ENCODE results near the gene MRTFA.
"Not testable (repeated sequence)": the region's sequence is repeated elsewhere in the genome, so short reads cannot be mapped to it uniquely, and the experiment has no call there.

Gene MRTFA

GRCh38 chr22:40507491-40507890 is 129.0 kb downstream of the MRTFA start:
- H3K4me3 ChIP-seq: no peak overlapping the region
- H3K4me1 ChIP-seq: no peaks in the 10 kb centered on the region
- no peaks in the 10 kb centered on the region for H3K27me3 ChIP-seq
- peaks cover 68% of the 10 kb centered on the region for H4K20me1 ChIP-seq
- H3K36me3 ChIP-seq: peaks cover 11% of the 10 kb centered on the region
- no peak overlapping the region for H3K27ac ChIP-seq
- no peak overlapping the region for H3K4me2 ChIP-seq
- peaks cover 13% of the 10 kb centered on the region for H3K9me3 ChIP-seq
- H3K9ac ChIP-seq: no peak overlapping the region
- no peak for TF ChIP-seq Cebpa-rat (IDR thresholded peaks at IDR 0.05)

- Histone ChIP-seq H4K20me1 (peaks cover 61% of the 10 kb centered on the region), H3K36me3 (peaks cover 13% of the 10 kb centered on the region), H3K4me3 (no peak overlapping the region), H3K9me3 (peaks cover 15% of the 10 kb centered on the region), H3K4me1 (no peaks in the 10 kb centered on the region), H3K27me3 (no peaks in the 10 kb centered on the region), H3K4me2 (no peak overlapping the region), H3K9ac (no peak overlapping the region), H3K27ac (no peak overlapping the region)
- TF ChIP-seq Cebpa-rat (IDR thresholded peaks at IDR 0.05): no peak
Measured at GRCh38 chr22:40506762-40507161, 129.8 kb downstream of the MRTFA start.

GRCh38 chr22:40504285-40505249 is 132.0 kb downstream of the MRTFA start:
- H3K9me3 ChIP-seq: peaks cover 15% of the 10 kb centered on the region
- TF ChIP-seq Cebpa-rat (IDR thresholded peaks at IDR 0.05): no peak
- no peak overlapping the region for H3K27ac ChIP-seq
- peaks cover 39% of the 10 kb centered on the region for H4K20me1 ChIP-seq
- H3K4me2 ChIP-seq: no peak overlapping the region
- H3K4me1 ChIP-seq: no peaks in the 10 kb centered on the region
- H3K36me3 ChIP-seq: peaks cover 13% of the 10 kb centered on the region
- no peak overlapping the region for H3K4me3 ChIP-seq
- H3K9ac ChIP-seq: no peak overlapping the region
- H3K27me3 ChIP-seq: no peaks in the 10 kb centered on the region

GRCh38 chr22:40502919-40503318 is 133.6 kb downstream of the MRTFA start:
- Histone ChIP-seq H3K4me2 (no peak overlapping the region), H3K4me1 (no peaks in the 10 kb centered on the region), H3K36me3 (peaks cover 13% of the 10 kb centered on the region), H3K27ac (no peak overlapping the region), H4K20me1 (peaks cover 24% of the 10 kb centered on the region; the same call in 1 of the 2 replicates), H3K9me3 (peaks cover 15% of the 10 kb centered on the region), H3K9ac (no peak overlapping the region), H3K27me3 (no peaks in the 10 kb centered on the region), H3K4me3 (no peak overlapping the region)
- no peak for TF ChIP-seq Cebpa-rat (IDR thresholded peaks at IDR 0.05)

- not testable (repeated sequence) for H3K27ac ChIP-seq, H3K4me2 ChIP-seq, H4K20me1 ChIP-seq, H3K4me3 ChIP-seq, H3K9ac ChIP-seq, H3K27me3 ChIP-seq, H3K4me1 ChIP-seq
- Histone ChIP-seq H3K36me3 (peaks cover 13% of the 10 kb centered on the region), H3K9me3 (peaks cover 15% of the 10 kb centered on the region)
Measured at GRCh38 chr22:40500465-40500786, 136.1 kb downstream of the MRTFA start.

- H3K27ac ChIP-seq: no peak overlapping the region
- H3K4me3 ChIP-seq: no peak overlapping the region
- no peaks in the 10 kb centered on the region for H3K27me3 ChIP-seq
- H3K9ac ChIP-seq: no peak overlapping the region
- peaks cover 15% of the 10 kb centered on the region for H3K9me3 ChIP-seq
- no peak overlapping the region for H3K4me2 ChIP-seq
- no peak for TF ChIP-seq Cebpa-rat (IDR thresholded peaks at IDR 0.05)
- H3K4me1 ChIP-seq: no peaks in the 10 kb centered on the region
- no peaks in the 10 kb centered on the region for H4K20me1 ChIP-seq
- peaks cover 13% of the 10 kb centered on the region for H3K36me3 ChIP-seq
Measured at GRCh38 chr22:40499209-40499623, 137.3 kb downstream of the MRTFA start.

GRCh38 chr22:40498420-40499208 is 137.9 kb downstream of the MRTFA start:
- H3K4me2 ChIP-seq: no peak overlapping the region
- no peak overlapping the region for H3K4me3 ChIP-seq

GRCh38 chr22:40493441-40493840 is 143.1 kb downstream of the MRTFA start:
- H3K27ac ChIP-seq: 0 out of 2 replicates have a peak overlapping the region, but pooled peaks have one; percentile 11
- 0 out of 2 replicates have a peak, but pooled peaks cover 13% of the 10 kb centered on the region for H3K36me3 ChIP-seq
- no peaks in the 10 kb centered on the region for H3K27me3 ChIP-seq
- H3K9me3 ChIP-seq: no peaks in the 10 kb centered on the region
- no peak for TF ChIP-seq Cebpa-rat (IDR thresholded peaks at IDR 0.05)
- no peak overlapping the region for H3K9ac ChIP-seq
- peaks cover 33% of the 10 kb centered on the region for H3K4me1 ChIP-seq
- peaks cover 6% of the 10 kb centered on the region; the same call in 1 of the 2 replicates for H4K20me1 ChIP-seq
- H3K4me2 ChIP-seq: peak overlapping the region; percentile 73
- no peak overlapping the region for H3K4me3 ChIP-seq

More at GRCh38 chr22:40498420-40499208, 137.9 kb downstream of the MRTFA start:
- Histone ChIP-seq H3K27ac (no peak overlapping the region), H3K36me3 (peaks cover 12% of the 10 kb centered on the region), H3K9me3 (peaks cover 13% of the 10 kb centered on the region), H3K4me1 (peaks cover 2% of the 10 kb centered on the region), H3K9ac (no peak overlapping the region), H4K20me1 (no peaks in the 10 kb centered on the region), H3K27me3 (no peaks in the 10 kb centered on the region)
- TF ChIP-seq Cebpa-rat (IDR thresholded peaks at IDR 0.05): no peak

GRCh38 chr22:40491990-40492631 is 144.4 kb downstream of the MRTFA start:
- H3K4me3 ChIP-seq: 0 out of 2 replicates have a peak overlapping the region, but pooled peaks have one; percentile 4
- 0 out of 2 replicates have a peak, but pooled peaks cover 13% of the 10 kb centered on the region for H3K36me3 ChIP-seq
- peak overlapping the region; percentile 73 for H3K4me2 ChIP-seq
- no peaks in the 10 kb centered on the region for H3K27me3 ChIP-seq
- H4K20me1 ChIP-seq: peaks cover 6% of the 10 kb centered on the region; the same call in 1 of the 2 replicates
- peak overlapping the region; percentile 11 for H3K27ac ChIP-seq
- no peak for TF ChIP-seq Cebpa-rat (IDR thresholded peaks at IDR 0.05)
- no peaks in the 10 kb centered on the region for H3K9me3 ChIP-seq
- peaks cover 46% of the 10 kb centered on the region for H3K4me1 ChIP-seq
- no peak overlapping the region for H3K9ac ChIP-seq
